Fibroblast of lung (primary cell): ENCODE results near the gene THRB. TPM values are rescaled to one million over a fixed set of nuclear protein-coding genes. Genes with fewer than 3 reads are reported as not detected.

Experiments used
- DNase-seq, 2 donors: peaks; one replicate each; pipeline versions ENCODE4 v3.0.0 to v3.0.0-alpha.2; 2010; ENCODE audit warnings: low read depth in 2 of 2
- H2AFZ ChIP-seq: 2 replicates; pipeline ENCODE4 v1.5.1; 2012; ENCODE audit warnings: low read length, control low read depth, inconsistent platforms
- H3K27ac ChIP-seq: 2 replicates; pipeline ENCODE4 v1.5.1; 2011; ENCODE audit warnings: low read length, control low read depth; ENCODE audit not compliant: insufficient read depth
- H3K27me3 ChIP-seq: 2 replicates; pipeline ENCODE4 v1.5.1; 2011; ENCODE audit warnings: mild to moderate bottlenecking, low read length; ENCODE audit not compliant: control insufficient read depth, insufficient read depth
- H3K36me3 ChIP-seq: 2 replicates; pipeline ENCODE4 v1.5.1; 2011; ENCODE audit warnings: low read length; ENCODE audit not compliant: control insufficient read depth, insufficient read depth
- H3K4me1 ChIP-seq: 2 replicates; pipeline ENCODE4 v1.5.1; 2011; ENCODE audit warnings: low read length; ENCODE audit not compliant: control insufficient read depth, insufficient read depth; ENCODE audit errors: extremely low read depth
- H3K4me2 ChIP-seq: 2 replicates; pipeline ENCODE4 v1.5.1; 2011; ENCODE audit warnings: low read length, control low read depth; ENCODE audit not compliant: insufficient read depth; ENCODE audit errors: extremely low read depth
- H3K4me3 ChIP-seq, 4 experiments: fragments of 200-600 bp in 1 of 4; sonication (generic) in 1 of 4; replicated peaks in 1 of 4; 2 replicates each; pipeline ENCODE4 v1.5.1; 2011 to 2016; ENCODE audit warnings: low read length in 4 of 4, low read depth in 3 of 4, mild to moderate bottlenecking in 3 of 4, control low read depth in 2 of 4, inconsistent platforms in 1 of 4, mixed read lengths in 1 of 4; ENCODE audit not compliant: insufficient read depth in 1 of 4; ENCODE audit errors: control extremely low read depth in 1 of 4
- H3K79me2 ChIP-seq: 2 replicates; pipeline ENCODE4 v1.5.1; 2012; ENCODE audit warnings: mild to moderate bottlenecking, low read length, inconsistent platforms; ENCODE audit not compliant: control insufficient read depth, insufficient read depth
- H3K9ac ChIP-seq: 2 replicates; pipeline ENCODE4 v1.5.1; 2011; ENCODE audit warnings: mild to moderate bottlenecking, low read length, control low read depth; ENCODE audit not compliant: insufficient read depth
- H3K9me3 ChIP-seq: 2 replicates; pipeline ENCODE4 v1.5.1; 2012; ENCODE audit warnings: low read depth, low read length; ENCODE audit not compliant: control insufficient read depth, insufficient read depth
- H4K20me1 ChIP-seq: 2 replicates; pipeline ENCODE4 v1.5.1; 2011; ENCODE audit warnings: low read length; ENCODE audit not compliant: control insufficient read depth, insufficient read depth; ENCODE audit errors: extremely low read depth
- EZH2 ChIP-seq: IDR thresholded peaks from 2 replicates; pipeline ENCODE4 v1.5.1; 2012; ENCODE audit warnings: low read length, control low read depth, mild to moderate bottlenecking; ENCODE audit errors: missing control alignments
- polyA plus RNA-seq, 2 donors: library from polyadenylated mRNA; depleted of rRNA in 1 of 2; stranded (reverse) in 1 of 2; unstranded in 1 of 2; fragments of >200 nt; gene quantifications; 2 replicates each; pipeline ENCODE4 v1.2.1, GENCODE V29; 2011 to 2012; ENCODE audit warnings: missing spikeins in 1 of 2
- total RNA-seq: library from RNA; depleted of rRNA; stranded (reverse); fragments of >200 nt; gene quantifications from 2 replicates; pipeline ENCODE4 v1.2.1, GENCODE V29; 2014
- TF ChIP-seq, protein P1 (sequence below), 2 donors: IDR thresholded peaks in 1 of 2; conservative IDR thresholded peaks in 1 of 2; 1 replicate in 1 of 2; 2 replicates in 1 of 2; pipeline ENCODE4 v1.5.1; 2011 to 2012; ENCODE audit warnings: low read length in 2 of 2, control low read depth in 1 of 2, inconsistent platforms in 1 of 2, low read depth in 1 of 2, mild to moderate bottlenecking in 1 of 2

Gene THRB
- total and polyA plus RNA-seq, 2 donors (not counting 1 experiment from before 2014, with no cell fraction given) = 4.2 to 7.4 TPM

DNA sequence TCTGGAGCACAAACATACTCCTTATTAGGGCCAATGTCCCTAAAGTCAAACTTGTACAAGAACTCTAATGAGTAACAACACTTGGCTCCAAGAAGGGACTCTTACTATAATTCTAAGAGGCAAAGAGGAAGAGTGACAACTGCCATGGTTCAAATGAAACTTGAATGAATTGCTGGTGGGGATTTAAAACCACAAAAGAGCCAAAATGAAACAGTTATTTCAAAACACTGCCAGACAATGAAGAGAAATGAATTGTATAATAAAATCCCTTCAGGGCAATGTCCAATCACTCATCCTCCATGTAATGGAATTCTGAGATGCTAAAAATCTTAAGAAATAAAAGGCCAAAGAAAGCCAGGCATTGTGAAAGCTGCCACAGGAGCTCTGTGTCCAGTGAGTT lies 14.2 kb downstream of the THRB start:
- Histone ChIP-seq H3K9ac (no peak overlapping the region), H3K27ac (no peak overlapping the region), H3K27me3 (no peaks in the 10 kb centered on the region), H3K79me2 (no peaks in the 10 kb centered on the region), H3K36me3 (no peaks in the 10 kb centered on the region), H3K4me3 (no peak overlapping the region), H3K4me2 (no peak overlapping the region), H3K4me1 (no peaks in the 10 kb centered on the region), H4K20me1 (no peaks in the 10 kb centered on the region), H2AFZ (no peak overlapping the region), H3K9me3 (no peaks in the 10 kb centered on the region)
- TF ChIP-seq EZH2 = no peak
- DNase-seq = no peak

DNA sequence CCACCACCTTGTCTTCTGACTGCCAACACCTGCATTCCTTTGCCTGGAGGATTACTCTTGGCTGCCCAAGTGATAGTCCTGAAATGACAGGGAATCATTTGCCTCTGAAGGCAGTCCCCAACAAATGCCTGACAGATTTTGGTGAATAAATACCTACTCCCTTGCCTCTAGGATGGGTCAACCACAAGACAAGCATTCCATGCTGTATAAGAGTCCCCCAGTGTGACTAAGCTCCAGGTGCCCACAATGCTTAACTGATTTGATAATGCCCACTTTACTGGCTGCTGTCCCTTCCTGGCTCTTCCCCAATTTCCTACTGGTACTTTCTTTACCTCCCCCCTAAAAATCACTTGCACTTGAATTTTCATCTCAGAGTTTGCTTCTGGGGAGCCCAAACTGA lies 14.8 kb downstream of the THRB start:
- H3K4me3 ChIP-seq = no peak overlapping the region
- no peaks in the 10 kb centered on the region for H3K79me2 ChIP-seq
- TF ChIP-seq, protein P1, sequence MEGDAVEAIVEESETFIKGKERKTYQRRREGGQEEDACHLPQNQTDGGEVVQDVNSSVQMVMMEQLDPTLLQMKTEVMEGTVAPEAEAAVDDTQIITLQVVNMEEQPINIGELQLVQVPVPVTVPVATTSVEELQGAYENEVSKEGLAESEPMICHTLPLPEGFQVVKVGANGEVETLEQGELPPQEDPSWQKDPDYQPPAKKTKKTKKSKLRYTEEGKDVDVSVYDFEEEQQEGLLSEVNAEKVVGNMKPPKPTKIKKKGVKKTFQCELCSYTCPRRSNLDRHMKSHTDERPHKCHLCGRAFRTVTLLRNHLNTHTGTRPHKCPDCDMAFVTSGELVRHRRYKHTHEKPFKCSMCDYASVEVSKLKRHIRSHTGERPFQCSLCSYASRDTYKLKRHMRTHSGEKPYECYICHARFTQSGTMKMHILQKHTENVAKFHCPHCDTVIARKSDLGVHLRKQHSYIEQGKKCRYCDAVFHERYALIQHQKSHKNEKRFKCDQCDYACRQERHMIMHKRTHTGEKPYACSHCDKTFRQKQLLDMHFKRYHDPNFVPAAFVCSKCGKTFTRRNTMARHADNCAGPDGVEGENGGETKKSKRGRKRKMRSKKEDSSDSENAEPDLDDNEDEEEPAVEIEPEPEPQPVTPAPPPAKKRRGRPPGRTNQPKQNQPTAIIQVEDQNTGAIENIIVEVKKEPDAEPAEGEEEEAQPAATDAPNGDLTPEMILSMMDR (conservative IDR thresholded peaks at IDR 0.05 in 1 of 2, IDR thresholded peaks at IDR 0.05 in 1 of 2; ENCODE audit: low read depth in 1 of 2, low read length in 2 of 2) = no peak
- TF ChIP-seq EZH2 = no peak
- H3K36me3 ChIP-seq = no peaks in the 10 kb centered on the region
- no peak for DNase-seq
- no peak overlapping the region for H2AFZ ChIP-seq
- H4K20me1 ChIP-seq = no peaks in the 10 kb centered on the region
- no peak overlapping the region for H3K4me2 ChIP-seq
- H3K9me3 ChIP-seq = no peaks in the 10 kb centered on the region
- no peaks in the 10 kb centered on the region for H3K27me3 ChIP-seq
- no peak overlapping the region for H3K9ac ChIP-seq
- no peak overlapping the region for H3K27ac ChIP-seq
- no peaks in the 10 kb centered on the region for H3K4me1 ChIP-seq

DNA sequence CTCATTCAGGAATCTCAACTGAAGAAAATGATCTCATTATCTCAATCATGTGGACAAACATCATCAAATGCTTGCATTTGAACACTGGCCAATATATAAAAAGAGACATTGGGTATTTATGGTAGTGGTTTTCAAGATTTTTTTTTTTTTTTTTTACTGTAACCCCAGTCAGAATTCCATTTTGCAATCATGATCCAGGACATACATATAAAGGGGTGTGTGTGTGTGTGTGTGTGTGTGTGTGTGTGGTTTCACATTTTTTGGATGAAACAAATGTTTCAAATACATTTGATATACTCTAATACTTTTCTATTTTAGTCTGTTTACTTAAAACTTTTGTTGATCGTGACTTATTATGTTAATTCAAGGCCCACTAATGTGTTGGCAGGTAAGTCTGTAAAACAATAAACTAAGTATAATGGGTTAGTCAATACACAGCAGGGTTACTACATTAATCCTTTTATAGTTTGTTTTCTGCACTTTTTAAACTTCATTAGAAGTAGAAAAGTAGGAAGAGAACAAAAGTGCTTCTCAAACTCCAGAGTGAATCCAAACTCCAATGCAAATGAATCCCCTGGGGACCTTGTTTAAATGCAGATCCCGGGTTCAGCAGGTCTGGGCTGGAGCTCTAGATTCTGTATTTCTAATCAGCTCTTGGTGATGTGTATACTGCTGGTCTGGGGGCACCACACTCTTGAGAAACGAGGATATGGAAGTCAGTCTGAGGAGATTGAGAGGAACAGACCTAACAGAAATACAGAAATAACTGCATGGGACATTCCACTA lies 17.6 kb downstream of the THRB start:
- TF ChIP-seq, protein P1 (conservative IDR thresholded peaks at IDR 0.05 in 1 of 2, IDR thresholded peaks at IDR 0.05 in 1 of 2; ENCODE audit: low read depth in 1 of 2, low read length in 2 of 2) = no peak
- no peak for TF ChIP-seq EZH2
- no peak for DNase-seq

More for the DNA sequence above, 17.6 kb downstream of the THRB start:
- no peaks in the 10 kb centered on the region for H3K9me3 ChIP-seq
- no peaks in the 10 kb centered on the region for H4K20me1 ChIP-seq
- H2AFZ ChIP-seq = no peak overlapping the region
- no peak overlapping the region for H3K4me3 ChIP-seq
- H3K27ac ChIP-seq = no peak overlapping the region
- H3K27me3 ChIP-seq = no peaks in the 10 kb centered on the region
- H3K9ac ChIP-seq = no peak overlapping the region
- H3K4me2 ChIP-seq = no peak overlapping the region
- no peaks in the 10 kb centered on the region for H3K36me3 ChIP-seq
- no peaks in the 10 kb centered on the region for H3K79me2 ChIP-seq
- H3K4me1 ChIP-seq = no peaks in the 10 kb centered on the region
